Activated naive CD4-positive, alpha-beta T cell treated with anti-CD3 and anti-CD28 coated beads, Interleukin-2, amount 50 U/mL, for 16 hours (primary cell): ENCODE results near the gene TINAG.
"Not testable (repeated sequence)": the region's sequence is repeated elsewhere in the genome, so short reads cannot be mapped to it uniquely, and the experiment has no call there.

Source experiments
- DNase-seq: peaks from one replicate; pipeline ENCODE4 v3.0.0-alpha.2; 2020

TINAG gene

GRCh38 chr6:54310377-54311152 is 2.3 kb downstream of the TINAG start:
- DNase-seq = no peak

- DNase-seq = no peak
Observed at GRCh38 chr6:54315656-54316055, 7.4 kb downstream of the TINAG start.

- DNase-seq = no peak
Observed at GRCh38 chr6:54320871-54321270, 12.6 kb downstream of the TINAG start.

GRCh38 chr6:54327631-54328030 is 19.4 kb downstream of the TINAG start:
- no peak for DNase-seq

- DNase-seq = not testable (repeated sequence)
Observed at GRCh38 chr6:54331571-54331970, 23.3 kb downstream of the TINAG start.

GRCh38 chr6:54335871-54336270 is 27.6 kb downstream of the TINAG start:
- DNase-seq = no peak

- no peak for DNase-seq
Observed at GRCh38 chr6:54353975-54354374, 45.7 kb downstream of the TINAG start.

- DNase-seq = no peak
Observed at GRCh38 chr6:54354608-54355007, 46.4 kb downstream of the TINAG start.

- DNase-seq = no peak
Observed at GRCh38 chr6:54357141-54357540, 48.9 kb downstream of the TINAG start.

- no peak for DNase-seq
Observed at GRCh38 chr6:54361188-54361587, 52.9 kb downstream of the TINAG start.

- DNase-seq = no peak
Observed at GRCh38 chr6:54361734-54362133, 53.5 kb downstream of the TINAG start.

GRCh38 chr6:54366667-54367327 is 58.6 kb downstream of the TINAG start:
- DNase-seq = no peak

- no peak for DNase-seq
Observed at GRCh38 chr6:54377776-54378175, 69.5 kb downstream of the TINAG start.

GRCh38 chr6:54386295-54386694 is 78.1 kb downstream of the TINAG start:
- DNase-seq = no peak

GRCh38 chr6:54390362-54390761 is 82.1 kb downstream of the TINAG start:
- no peak for DNase-seq

- no peak for DNase-seq
Observed at GRCh38 chr6:54391577-54391976, 83.3 kb downstream of the TINAG start.

GRCh38 chr6:54403096-54403495 is 94.9 kb downstream of the TINAG start:
- DNase-seq = no peak

GRCh38 chr6:54404791-54405190 is 96.5 kb downstream of the TINAG start:
- no peak for DNase-seq

GRCh38 chr6:54411767-54412166 is 103.5 kb downstream of the TINAG start:
- DNase-seq = no peak

- no peak for DNase-seq
Observed at GRCh38 chr6:54415517-54415916, 107.3 kb downstream of the TINAG start.

- no peak for DNase-seq
Observed at GRCh38 chr6:54419885-54420284, 111.6 kb downstream of the TINAG start.

GRCh38 chr6:54426995-54427394 is 118.8 kb downstream of the TINAG start:
- DNase-seq = no peak

GRCh38 chr6:54427396-54427937 is 119.2 kb downstream of the TINAG start:
- no peak for DNase-seq

- DNase-seq = no peak
Observed at GRCh38 chr6:54428431-54428830, 120.2 kb downstream of the TINAG start.
